ENCODE results near the gene FGD1.

Gene FGD1

GRCh38 chrX:54397113-54397512 is 98.9 kb downstream of the FGD1 start:
- no peak for DNase-seq (ENCODE audit: low spot score)
- Histone ChIP-seq H3K36me3 (ENCODE audit: low read depth) (no peaks in the 10 kb centered on the region), H3K4me3 (ENCODE audit: severe bottlenecking) (no peak overlapping the region), H3K9me3 (ENCODE audit: severe bottlenecking) (no peaks in the 10 kb centered on the region), H3K27ac (ENCODE audit: poor library complexity, severe bottlenecking) (no peak overlapping the region), H3K4me1 (ENCODE audit: insufficient read depth, poor library complexity, severe bottlenecking) (no peaks in the 10 kb centered on the region), H3K27me3 (ENCODE audit: insufficient read depth, poor library complexity, severe bottlenecking) (no peaks in the 10 kb centered on the region)
- ATAC-seq (ENCODE audit: low read depth), result peak; percentile 48; the same call in 1 of the 3 replicates
- TF ChIP-seq CTCF (IDR thresholded peaks at IDR 0.05; ENCODE audit: poor library complexity, severe bottlenecking), result no peak

All from RWPE2 (cell line).